PFSK-1 (cell line): ENCODE results near the gene EPS15.

Experiments
- FOXP2 ChIP-seq: optimal IDR thresholded peaks from 2 replicates; pipeline ENCODE3; 2011; ENCODE audit warnings: borderline replicate concordance, control low read depth, inconsistent platforms; ENCODE audit not compliant: insufficient read depth; ENCODE audit errors: extremely low read length, extremely low read depth
- POLR2AphosphoS5 ChIP-seq: IDR thresholded peaks from 2 replicates; pipeline ENCODE4 v1.6.1; 2012; ENCODE audit warnings: low read depth, mild to moderate bottlenecking, control low read depth, low read length, moderate library complexity
- REST ChIP-seq, 2 experiments: IDR thresholded peaks; 2 replicates each; pipeline versions ENCODE4 v1.6.1 to v1.8.0; 2011 to 2012; ENCODE audit warnings: low read depth in 2 of 2, low read length in 2 of 2, control low read depth in 1 of 2, inconsistent platforms in 1 of 2, mild to moderate bottlenecking in 1 of 2, moderate library complexity in 1 of 2; ENCODE audit not compliant: insufficient read depth in 1 of 2
- SIN3A ChIP-seq: IDR thresholded peaks from 2 replicates; pipeline ENCODE4 v1.6.1; 2012; ENCODE audit warnings: mild to moderate bottlenecking, low read length, moderate library complexity, borderline replicate concordance; ENCODE audit not compliant: insufficient read depth
- TAF1 ChIP-seq: IDR thresholded peaks from 2 replicates; pipeline ENCODE4 v1.6.1; 2012; ENCODE audit warnings: low read length, control low read depth, borderline replicate concordance; ENCODE audit not compliant: insufficient read depth

Gene EPS15

GRCh38 chr1:51537568-51537967 is 18.5 kb upstream of the EPS15 start:
- TF ChIP-seq FOXP2 = no peak
- no peak for TF ChIP-seq POLR2AphosphoS5
- no peak for TF ChIP-seq SIN3A
- no peak for TF ChIP-seq REST (IDR thresholded peaks at IDR 0.05; ENCODE audit: insufficient read depth in 1 of 2, low read depth in 2 of 2, low read length in 2 of 2)
- no peak for TF ChIP-seq TAF1

DNA sequence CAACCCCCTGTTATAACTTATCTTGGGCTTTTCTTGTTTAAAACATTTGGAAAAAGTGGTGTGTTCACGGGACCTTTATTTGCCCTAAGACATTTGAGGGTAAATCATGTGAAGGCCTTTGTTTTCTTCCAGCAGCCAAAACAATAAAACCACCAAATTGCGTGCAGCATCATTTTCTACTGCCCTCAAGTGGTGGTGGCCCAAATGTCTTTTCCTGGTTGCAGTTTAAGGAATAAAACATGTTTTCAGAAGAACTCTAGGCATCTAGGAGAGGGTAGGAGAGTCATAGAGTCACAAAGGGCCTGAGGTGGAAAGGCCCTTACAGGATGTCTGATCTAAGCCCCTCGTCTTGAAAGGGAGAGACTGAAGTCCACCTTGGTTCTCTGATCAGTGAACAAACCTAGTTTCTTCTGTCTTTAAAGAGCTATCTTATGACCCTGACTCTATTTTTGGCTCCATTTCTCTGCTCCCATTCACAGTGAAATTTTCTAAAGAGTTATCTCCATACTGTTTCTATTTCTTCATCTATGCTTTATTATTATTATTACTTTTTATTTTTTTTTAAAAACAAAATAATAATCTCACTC is 16.0 kb upstream of the EPS15 start:
- no peak for TF ChIP-seq POLR2AphosphoS5
- no peak for TF ChIP-seq REST (IDR thresholded peaks at IDR 0.05; ENCODE audit: insufficient read depth in 1 of 2, low read depth in 2 of 2, low read length in 2 of 2)
- no peak for TF ChIP-seq TAF1
- no peak for TF ChIP-seq SIN3A
- no peak for TF ChIP-seq FOXP2

DNA sequence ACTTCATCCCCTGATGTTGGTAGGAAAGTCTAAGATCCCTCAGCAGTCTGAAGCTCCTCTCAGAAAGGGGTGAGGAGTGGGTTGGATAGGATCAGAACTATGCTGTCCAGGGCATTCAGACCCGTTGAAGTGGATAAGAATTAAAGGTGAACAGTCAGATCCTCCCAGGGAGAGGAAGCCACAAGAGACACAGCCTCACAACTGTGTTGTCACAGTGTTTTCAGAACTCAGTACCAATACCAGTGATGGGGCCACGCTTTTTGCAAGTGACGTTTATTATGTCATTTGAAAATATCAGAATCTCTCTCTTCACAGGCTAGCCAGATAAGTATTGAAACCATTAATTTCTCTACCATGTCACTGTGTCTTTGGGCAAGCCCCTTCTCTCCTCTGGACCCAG is 15.4 kb upstream of the EPS15 start:
- TF ChIP-seq REST (IDR thresholded peaks at IDR 0.05; ENCODE audit: insufficient read depth in 1 of 2, low read depth in 2 of 2, low read length in 2 of 2) (no peak), SIN3A (no peak), FOXP2 (no peak), TAF1 (no peak), POLR2AphosphoS5 (no peak)

- TF ChIP-seq POLR2AphosphoS5 (no peak), FOXP2 (no peak)
Measured at GRCh38 chr1:51532853-51533252, 13.8 kb upstream of the EPS15 start.

DNA sequence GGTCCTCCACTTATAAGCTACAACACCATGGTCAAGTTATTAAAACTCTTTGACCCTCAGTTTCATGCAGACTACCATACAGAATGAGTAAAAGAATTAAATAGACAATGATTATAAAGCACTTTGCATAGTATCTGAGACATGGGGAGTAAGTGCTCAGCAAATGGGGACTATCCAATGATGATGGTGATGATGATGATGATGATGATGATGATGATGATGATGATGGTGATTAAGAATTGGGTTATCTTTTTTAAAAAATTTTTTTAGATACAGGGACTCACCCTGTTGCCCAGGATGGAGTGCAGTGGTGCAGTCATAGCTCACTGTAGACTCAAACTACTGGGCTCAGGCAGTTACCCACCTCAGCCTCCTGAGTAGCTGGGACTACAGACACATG is 8.1 kb upstream of the EPS15 start:
- TF ChIP-seq REST (IDR thresholded peaks at IDR 0.05; ENCODE audit: insufficient read depth in 1 of 2, low read depth in 2 of 2, low read length in 2 of 2) (no peak), POLR2AphosphoS5 (no peak), TAF1 (no peak), FOXP2 (no peak), SIN3A (no peak)
